ENCODE data around the gene KMT2C.

DNA sequence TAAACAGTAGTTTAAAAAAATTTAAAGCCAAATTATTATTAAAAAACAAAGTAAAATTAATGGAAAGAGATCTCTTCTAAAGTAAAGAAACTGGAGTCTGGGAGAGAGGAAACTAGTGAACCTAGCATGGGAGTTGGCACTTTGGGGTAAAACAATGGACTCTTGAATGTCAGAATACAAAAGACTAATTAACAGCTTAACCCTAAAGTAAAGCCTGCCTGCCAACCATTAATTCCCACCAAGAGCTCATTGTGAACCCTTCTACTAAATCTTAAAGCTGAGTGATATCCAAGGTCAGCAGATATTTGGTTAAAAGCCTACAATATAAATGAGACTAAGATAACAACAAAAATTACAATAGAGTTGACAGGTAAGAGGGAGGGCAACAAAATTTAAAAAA is 36.5 kb downstream of the KMT2C start:
- TF ChIP-seq, protein P1, sequence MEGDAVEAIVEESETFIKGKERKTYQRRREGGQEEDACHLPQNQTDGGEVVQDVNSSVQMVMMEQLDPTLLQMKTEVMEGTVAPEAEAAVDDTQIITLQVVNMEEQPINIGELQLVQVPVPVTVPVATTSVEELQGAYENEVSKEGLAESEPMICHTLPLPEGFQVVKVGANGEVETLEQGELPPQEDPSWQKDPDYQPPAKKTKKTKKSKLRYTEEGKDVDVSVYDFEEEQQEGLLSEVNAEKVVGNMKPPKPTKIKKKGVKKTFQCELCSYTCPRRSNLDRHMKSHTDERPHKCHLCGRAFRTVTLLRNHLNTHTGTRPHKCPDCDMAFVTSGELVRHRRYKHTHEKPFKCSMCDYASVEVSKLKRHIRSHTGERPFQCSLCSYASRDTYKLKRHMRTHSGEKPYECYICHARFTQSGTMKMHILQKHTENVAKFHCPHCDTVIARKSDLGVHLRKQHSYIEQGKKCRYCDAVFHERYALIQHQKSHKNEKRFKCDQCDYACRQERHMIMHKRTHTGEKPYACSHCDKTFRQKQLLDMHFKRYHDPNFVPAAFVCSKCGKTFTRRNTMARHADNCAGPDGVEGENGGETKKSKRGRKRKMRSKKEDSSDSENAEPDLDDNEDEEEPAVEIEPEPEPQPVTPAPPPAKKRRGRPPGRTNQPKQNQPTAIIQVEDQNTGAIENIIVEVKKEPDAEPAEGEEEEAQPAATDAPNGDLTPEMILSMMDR (conservative IDR thresholded peaks at IDR 0.05) = no peak
- TF ChIP-seq ZFX (IDR thresholded peaks at IDR 0.05) = no peak
